GM21825 (cell line): ENCODE data around the gene DDRGK1.
"Not testable (repeated sequence)": the region's sequence is repeated elsewhere in the genome, so short reads cannot be mapped to it uniquely, and the experiment has no call there.

ENCODE experiments used
- ATAC-seq: cut with Tn5 transposase; IDR thresholded peaks from one replicate; pipeline ENCODE4 v1.9.1; 2021; ENCODE audit warnings: mild to moderate bottlenecking, moderate library complexity; ENCODE audit not compliant: unreplicated experiment

Gene DDRGK1

GRCh38 chr20:3167738-3168078 is 36.8 kb downstream of the DDRGK1 start:
- ATAC-seq: no peak

DNA sequence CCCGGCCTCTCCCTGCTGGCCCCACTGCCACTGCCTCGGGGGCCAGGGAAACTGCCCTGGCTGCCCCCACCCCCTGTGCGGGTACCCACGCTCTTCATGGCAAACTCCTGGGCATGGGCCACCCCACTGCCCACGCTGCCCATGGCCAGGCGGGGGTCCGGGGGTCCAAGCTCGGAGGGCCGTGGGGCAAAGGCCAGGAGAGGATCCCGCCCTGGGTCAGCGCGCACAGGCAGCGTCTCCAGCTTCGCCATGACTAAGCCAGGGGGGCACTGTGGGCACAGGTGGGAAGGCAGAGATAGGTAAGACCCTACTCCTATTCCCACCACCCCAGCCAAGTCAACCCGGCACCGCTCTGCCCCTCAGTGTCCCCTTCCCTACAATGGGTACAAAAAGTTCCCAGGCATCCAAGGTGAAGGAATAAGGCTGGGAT is 37.6 kb downstream of the DDRGK1 start:
- ATAC-seq: no peak

GRCh38 chr20:3166338-3166912 is 38.1 kb downstream of the DDRGK1 start:
- no peak for ATAC-seq

GRCh38 chr20:3165473-3166337 is 38.8 kb downstream of the DDRGK1 start:
- no peak for ATAC-seq

GRCh38 chr20:3164763-3165410 is 39.6 kb downstream of the DDRGK1 start:
- ATAC-seq: no peak

GRCh38 chr20:3164043-3164762 is 40.3 kb downstream of the DDRGK1 start:
- no peak for ATAC-seq

DNA sequence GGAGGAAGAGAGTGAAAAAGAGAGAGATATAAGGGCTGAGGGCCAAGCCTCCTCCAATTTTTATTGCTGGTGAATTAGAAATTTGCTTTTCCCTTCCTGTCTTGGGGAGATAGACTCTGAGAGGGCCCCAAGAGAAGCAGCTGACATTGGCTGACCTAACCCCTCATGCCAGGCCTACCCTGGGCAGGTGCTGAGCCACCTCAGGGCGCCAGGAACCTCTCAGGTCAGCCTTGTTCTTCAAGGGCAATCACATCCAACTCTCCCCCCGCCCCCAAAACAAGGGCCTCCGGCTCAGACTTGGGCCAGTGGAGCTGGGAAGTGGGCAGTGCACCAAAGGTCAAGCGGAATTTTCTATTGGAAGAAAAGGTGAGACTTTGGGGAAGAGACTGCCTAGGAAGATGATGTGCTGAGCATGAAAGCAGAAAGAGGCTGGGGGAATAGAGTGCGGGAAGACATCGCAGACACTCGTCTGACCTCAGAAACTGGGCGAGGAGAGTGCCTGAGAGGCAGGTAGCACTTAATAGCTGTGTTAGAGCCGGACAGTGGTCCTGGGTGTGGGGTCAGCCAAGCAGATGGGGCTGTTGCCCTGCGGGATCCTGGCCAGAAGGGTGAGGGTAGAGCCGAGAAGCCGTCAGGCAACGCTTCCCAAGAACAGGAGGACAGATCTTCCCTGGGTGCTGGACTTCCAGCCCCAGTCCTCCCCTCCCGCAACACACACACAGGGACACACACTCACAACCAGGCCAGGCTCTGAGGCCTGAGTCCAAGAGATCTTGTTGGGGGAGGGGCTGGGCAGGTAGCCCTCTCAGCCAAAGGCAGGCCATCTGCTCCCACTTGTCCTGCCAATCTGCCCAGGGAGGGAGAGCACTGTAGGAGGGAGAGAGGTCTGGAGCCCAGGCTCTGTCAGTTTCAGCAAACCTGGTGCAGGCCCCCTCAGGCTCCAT is 41.1 kb downstream of the DDRGK1 start:
- ATAC-seq: no peak

GRCh38 chr20:3162080-3162611 is 42.3 kb downstream of the DDRGK1 start:
- ATAC-seq: no peak

DNA sequence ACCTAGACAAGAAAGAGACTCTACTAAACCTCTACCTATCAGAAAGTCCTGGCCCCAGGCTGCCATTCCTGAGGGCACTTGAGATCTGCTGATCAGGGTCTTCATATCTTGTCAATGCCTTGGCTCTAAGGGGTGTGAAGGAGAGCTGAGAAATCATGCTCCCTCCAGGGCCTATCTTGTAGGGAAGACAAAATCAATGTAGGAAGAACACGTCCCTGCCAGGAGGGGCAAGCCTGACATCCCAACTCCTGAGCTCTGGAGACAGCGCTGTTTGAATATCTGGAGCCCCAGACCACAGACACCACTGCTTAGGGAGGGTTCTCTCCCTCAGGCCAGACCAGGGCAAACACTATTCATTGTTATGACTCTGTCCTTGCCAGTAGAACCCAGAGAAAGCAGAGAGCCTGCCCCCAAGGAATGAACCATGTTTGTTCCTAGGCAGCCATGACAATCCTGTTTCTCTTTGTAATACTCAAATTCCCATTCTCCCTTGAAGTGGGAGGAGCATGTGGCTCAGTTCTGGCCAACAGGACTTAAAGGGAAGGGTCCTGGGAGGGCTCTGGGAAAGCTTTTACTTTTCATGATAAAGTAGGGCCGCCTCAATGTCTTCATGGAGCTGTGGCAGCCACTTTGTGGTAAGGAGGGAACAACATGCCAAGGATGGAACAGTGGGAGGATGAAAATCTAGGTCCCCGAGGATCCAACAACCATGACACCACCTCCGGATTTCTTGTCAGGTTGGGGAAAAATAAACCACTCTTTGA is 43.0 kb downstream of the DDRGK1 start:
- ATAC-seq: no peak

- ATAC-seq: no peak
These were observed 44.1 kb downstream of the DDRGK1 start for GRCh38 chr20:3160418-3160817.

- ATAC-seq: no peak
These were observed 45.5 kb downstream of the DDRGK1 start for GRCh38 chr20:3158968-3159431.

DNA sequence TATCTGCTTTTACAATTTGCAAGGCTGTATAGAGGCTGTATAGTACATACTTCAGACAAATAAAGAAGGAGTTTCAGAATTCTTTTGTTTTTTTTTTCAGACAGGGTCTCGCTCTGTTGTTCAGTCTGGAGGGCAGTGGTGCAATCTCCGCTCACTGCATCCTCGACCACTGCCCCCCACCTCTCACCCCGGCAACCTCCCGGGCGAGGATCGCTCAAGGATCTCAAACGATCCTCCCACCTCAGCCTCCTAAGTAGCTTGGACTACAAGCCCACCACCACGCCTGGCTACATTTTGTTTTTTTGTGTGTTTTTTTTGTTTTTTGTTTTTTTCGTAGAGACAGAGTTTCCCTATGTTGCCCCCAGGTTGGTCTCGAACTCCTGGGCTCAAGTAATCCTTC is 46.7 kb downstream of the DDRGK1 start:
- ATAC-seq: no peak

DNA sequence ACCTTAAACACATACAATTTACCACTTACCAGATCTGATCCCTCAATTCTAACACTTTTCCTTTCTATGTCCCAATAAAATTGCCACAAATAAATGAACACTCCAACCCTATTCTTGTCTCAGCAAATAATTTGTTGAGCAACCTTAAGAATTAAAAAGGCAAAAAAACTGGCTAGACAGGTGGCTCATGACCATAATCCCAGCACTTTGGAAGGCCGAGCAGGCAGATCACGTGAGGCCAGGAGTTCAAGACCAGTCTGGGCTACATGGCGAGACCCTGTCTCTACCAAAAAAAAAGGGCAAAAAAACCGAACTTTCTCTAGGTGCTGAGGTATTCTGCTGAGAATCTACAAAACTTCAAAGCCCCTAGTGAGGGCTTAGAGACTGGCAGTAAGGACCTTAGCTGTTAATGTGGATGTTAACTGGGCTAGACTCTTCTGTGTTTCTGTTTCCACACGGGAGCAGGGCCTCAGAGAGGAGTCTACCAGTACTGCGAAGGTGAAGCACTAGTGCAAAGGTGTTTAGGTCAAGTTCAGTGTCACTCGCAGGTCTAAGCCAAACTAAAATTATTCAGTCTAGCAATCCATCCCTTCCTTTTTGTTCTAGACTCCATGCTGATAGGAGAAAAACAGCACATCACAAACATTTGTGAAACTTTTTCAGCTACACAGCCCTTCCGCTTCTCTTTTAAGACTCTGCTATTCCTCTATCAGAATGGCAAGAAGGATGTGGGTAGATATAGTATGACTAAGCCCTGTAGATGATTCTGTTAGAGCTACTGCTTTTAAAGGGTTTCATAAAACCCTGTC is 47.5 kb downstream of the DDRGK1 start:
- ATAC-seq: peak; percentile 61

GRCh38 chr20:3152057-3152644 is 52.3 kb downstream of the DDRGK1 start:
- ATAC-seq: not testable (repeated sequence)

- no peak for ATAC-seq
These were observed 53.6 kb downstream of the DDRGK1 start for GRCh38 chr20:3150908-3151307.

DNA sequence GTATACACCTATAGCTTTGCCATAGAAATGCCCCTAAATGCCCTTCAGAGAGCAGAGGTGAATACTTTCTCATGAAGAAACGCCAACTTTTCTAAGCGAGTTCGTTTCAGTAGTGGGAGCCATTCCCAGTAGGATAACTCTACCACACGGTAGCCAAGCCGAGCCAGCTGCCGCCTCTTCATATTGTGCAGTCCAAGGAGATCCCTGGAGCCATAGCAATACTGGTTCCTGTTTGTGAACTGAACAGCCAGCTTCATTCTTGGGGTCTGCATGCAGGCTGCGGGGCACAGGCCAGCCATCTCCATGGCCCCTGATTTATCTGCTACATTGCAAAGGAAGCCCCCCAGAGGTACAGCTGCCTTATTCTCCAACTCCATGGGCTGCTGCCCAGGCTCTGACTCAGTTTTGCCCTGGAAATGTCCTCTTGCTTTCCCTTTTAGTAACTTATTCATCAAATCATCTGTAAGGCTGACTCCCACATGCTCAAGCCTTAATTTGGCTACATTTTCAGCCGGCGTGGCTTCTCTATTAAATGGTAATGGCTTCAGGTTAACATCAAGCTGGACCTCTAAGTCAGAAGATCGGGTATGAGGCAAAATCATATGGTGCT is 57.6 kb downstream of the DDRGK1 start:
- ATAC-seq: no peak

GRCh38 chr20:3141757-3142156 is 62.7 kb downstream of the DDRGK1 start:
- no peak for ATAC-seq
